Bronchial epithelial cell (primary cell): ENCODE data around the gene UBE2V1. TPM values are rescaled to one million over a fixed set of nuclear protein-coding genes. Genes with fewer than 3 reads are reported as not detected.
"Not testable (repeated sequence)": the region's sequence is repeated elsewhere in the genome, so short reads cannot be mapped to it uniquely, and the experiment has no call there.

Experiments
- DNase-seq: peaks from one replicate; pipeline ENCODE4 v3.0.0-alpha.2; 2010; ENCODE audit warnings: low read depth
- FAIRE-seq: peaks from 2 replicates; lab custom pipeline; 2011; peaks lifted over from hg19 to GRCh38; lab: Jason Lieb, UNC
- H3K27me3 ChIP-seq: 2 replicates; pipeline ENCODE4 v1.5.1; 2011; ENCODE audit warnings: low read length; ENCODE audit not compliant: control insufficient read depth, insufficient read depth
- H3K36me3 ChIP-seq: 2 replicates; pipeline ENCODE4 v1.5.1; 2011; ENCODE audit warnings: low read length; ENCODE audit not compliant: control insufficient read depth, insufficient read depth
- H3K4me3 ChIP-seq: 2 replicates; pipeline ENCODE4 v1.5.1; 2011; ENCODE audit warnings: mild to moderate bottlenecking, low read depth, low read length, control low read depth
- total RNA-seq: library from RNA; depleted of rRNA; stranded (reverse); fragments of >200 nt; gene quantifications from 2 replicates; pipeline ENCODE4 v1.2.1, GENCODE V29; 2014
- TF ChIP-seq, protein P1 (sequence below): IDR thresholded peaks from 2 replicates; pipeline ENCODE4 v1.5.1; 2011; ENCODE audit warnings: mild to moderate bottlenecking, moderate library complexity, low read length, control low read depth, inconsistent platforms; ENCODE audit not compliant: insufficient read depth, severe bottlenecking

UBE2V1 gene
- total RNA-seq, 1 donor from 2014 or later = 18.4 TPM

DNA sequence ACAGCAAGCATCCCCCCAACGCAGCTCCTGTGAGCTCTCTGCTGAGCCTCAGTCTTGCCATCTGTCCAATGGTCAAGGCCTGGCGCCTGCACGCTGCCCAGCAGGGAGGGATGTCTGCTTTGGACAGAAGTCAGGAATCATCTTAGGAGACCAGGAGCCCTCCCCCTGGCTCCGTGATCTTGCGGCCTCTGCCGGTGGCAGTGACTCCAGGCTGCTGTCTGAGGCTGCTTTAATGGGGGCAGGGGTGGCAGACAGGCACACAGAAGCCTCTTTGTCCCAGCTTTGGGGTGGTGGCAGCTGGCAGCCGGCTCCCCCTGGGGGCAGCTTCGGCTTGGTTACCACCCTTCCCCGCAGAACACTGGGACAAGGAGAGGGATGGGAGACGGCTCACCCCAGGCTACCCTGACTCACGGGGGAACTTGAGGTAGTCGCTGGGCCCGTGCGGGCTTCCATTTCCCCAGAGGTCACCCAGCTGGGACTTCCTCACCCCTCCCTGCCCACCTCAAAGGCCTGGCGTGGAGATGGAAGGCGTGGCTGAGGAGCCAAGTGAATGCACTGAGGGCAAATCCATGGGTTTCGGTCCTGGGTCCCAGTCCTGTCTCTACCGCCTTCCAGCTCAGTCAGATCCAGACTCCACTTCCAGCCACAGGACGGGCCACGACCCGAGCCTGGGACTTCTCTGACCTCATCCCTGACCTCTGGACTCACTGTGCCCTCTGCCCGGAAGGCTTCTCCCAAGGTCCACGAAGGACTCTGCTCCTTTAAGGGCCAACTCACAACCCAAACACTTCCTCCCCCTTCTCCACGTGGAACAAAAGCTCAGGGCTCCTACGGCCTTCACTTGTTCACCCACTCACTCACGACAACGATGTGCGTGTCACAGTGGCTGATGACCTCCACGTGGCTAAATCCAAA is 25.8 kb upstream of the UBE2V1 start:
- no peaks in the 10 kb centered on the region for H3K27me3 ChIP-seq
- FAIRE-seq (no peak), DNase-seq (no peak)
- no peak overlapping the region for H3K4me3 ChIP-seq
- TF ChIP-seq, protein P1, sequence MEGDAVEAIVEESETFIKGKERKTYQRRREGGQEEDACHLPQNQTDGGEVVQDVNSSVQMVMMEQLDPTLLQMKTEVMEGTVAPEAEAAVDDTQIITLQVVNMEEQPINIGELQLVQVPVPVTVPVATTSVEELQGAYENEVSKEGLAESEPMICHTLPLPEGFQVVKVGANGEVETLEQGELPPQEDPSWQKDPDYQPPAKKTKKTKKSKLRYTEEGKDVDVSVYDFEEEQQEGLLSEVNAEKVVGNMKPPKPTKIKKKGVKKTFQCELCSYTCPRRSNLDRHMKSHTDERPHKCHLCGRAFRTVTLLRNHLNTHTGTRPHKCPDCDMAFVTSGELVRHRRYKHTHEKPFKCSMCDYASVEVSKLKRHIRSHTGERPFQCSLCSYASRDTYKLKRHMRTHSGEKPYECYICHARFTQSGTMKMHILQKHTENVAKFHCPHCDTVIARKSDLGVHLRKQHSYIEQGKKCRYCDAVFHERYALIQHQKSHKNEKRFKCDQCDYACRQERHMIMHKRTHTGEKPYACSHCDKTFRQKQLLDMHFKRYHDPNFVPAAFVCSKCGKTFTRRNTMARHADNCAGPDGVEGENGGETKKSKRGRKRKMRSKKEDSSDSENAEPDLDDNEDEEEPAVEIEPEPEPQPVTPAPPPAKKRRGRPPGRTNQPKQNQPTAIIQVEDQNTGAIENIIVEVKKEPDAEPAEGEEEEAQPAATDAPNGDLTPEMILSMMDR = no peak
- peaks cover 34% of the 10 kb centered on the region for H3K36me3 ChIP-seq

DNA sequence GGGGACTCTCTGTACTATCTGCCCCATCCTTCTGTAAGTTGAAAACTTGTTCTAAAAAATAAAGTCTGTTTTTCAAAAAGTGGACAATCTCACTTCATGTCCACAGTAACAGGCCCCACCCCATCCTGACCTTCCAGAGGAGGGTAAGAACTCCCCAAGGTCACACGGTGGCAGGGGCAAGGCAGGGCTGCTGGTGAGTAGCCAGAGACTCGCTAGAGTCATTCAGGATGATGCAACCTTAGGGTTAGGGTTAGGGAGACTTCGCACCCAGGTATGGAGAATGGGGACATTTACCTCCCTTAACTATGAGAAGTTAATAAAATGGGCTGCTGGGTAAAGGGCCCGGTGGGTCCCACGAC is 25.1 kb upstream of the UBE2V1 start:
- Histone ChIP-seq H3K36me3 (peaks cover 36% of the 10 kb centered on the region), H3K27me3 (no peaks in the 10 kb centered on the region), H3K4me3 (no peak overlapping the region)
- no peak for DNase-seq
- TF ChIP-seq, protein P1 = no peak
- FAIRE-seq = no peak

- not testable (repeated sequence) for DNase-seq, H3K4me3 ChIP-seq, FAIRE-seq, H3K27me3 ChIP-seq
- peaks cover 36% of the 10 kb centered on the region for H3K36me3 ChIP-seq
Measured at GRCh38 chr20:50137702-50138101, 24.8 kb upstream of the UBE2V1 start.

DNA sequence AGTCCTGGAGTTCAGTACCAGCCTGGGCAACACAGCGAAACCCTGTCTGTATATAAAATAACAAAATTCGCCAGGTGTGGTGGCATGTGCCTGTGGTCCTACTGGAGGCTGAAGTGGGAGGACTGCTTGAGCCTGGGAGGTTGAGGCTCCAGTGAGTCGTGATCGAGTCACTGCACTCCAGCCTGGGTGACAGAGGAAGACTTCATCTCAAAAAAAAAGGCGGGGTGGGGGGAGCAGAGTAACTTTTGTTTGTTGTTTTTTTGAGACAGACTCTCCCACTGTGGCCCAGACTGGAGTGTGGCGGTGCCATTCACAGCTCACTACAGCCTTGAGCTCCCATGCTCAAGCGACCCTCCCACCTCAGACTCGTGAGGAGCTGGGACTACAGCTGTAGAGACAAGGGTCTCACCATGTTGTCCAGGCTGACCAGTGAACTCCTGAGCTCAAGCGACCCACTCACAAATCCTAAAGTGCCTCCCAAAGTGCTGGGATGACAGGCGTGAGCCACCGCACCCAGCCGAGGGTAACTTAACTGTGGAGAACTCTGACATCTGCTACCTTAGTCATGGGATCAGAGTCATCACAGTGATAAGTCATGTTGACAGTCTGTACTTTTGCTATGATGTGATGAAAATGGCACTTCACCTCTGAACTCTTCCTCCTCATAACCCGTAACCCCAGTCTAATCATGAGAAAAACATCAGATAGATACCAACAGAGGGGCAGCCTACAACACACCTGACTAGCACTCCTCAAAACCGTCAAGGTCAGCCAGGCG is 24.1 kb upstream of the UBE2V1 start:
- H3K36me3 ChIP-seq = peaks cover 39% of the 10 kb centered on the region
- H3K4me3 ChIP-seq = no peak overlapping the region
- FAIRE-seq (no peak), DNase-seq (peak; percentile 81)
- TF ChIP-seq, protein P1 = no peak
- H3K27me3 ChIP-seq = no peaks in the 10 kb centered on the region

- peaks cover 46% of the 10 kb centered on the region for H3K36me3 ChIP-seq
- not testable (repeated sequence) for H3K27me3 ChIP-seq, DNase-seq, H3K4me3 ChIP-seq, FAIRE-seq
Measured at GRCh38 chr20:50135157-50135556, 22.2 kb upstream of the UBE2V1 start.

DNA sequence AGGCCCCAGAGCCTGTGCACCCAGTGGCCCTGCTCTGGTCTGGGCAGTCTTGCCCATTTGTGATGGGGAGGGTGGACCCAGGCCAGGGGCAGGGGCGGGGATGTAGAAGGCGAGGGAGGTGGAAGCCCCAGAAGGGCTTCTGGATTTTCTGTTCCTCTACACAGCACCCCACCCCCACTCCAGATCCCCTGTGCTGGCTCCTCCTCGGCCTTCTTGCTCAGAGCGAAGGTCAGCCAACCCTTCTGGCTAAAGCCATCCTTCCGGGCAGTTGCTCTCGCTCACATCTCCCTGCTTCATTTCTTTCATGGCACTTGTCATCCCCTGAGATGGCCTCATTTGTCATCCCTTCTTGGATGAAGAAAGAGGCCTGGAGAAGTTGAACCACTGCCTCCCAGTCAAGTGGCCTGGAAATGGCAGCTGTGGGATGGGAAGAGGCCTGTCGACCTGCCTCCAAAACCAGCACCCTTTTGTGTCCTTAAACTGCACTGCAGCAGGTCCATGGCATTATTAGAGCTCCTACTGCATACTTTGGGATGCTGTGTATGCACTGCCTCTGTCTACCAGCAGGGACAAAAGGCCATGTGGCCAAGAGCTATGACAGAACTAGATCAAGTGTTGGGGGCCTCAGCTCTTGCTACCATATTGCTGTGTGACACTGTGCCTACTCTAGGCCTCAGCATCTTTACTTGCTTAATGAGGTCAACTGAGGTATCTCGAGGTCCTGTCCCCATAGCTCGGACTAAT is 20.7 kb upstream of the UBE2V1 start:
- no peak for FAIRE-seq
- H3K36me3 ChIP-seq = peaks cover 46% of the 10 kb centered on the region
- TF ChIP-seq, protein P1 = peak; percentile 17

More for the DNA sequence above, 20.7 kb upstream of the UBE2V1 start:
- no peak for DNase-seq
- Histone ChIP-seq H3K27me3 (no peaks in the 10 kb centered on the region), H3K4me3 (no peak overlapping the region)
